H1 (cell line): ENCODE measurements around the gene CCT5. TPM values are rescaled to one million over a fixed set of nuclear protein-coding genes. Genes with fewer than 3 reads are reported as not detected.

Experiments
- ATF2 ChIP-seq: IDR thresholded peaks from 2 replicates; pipeline ENCODE4 v1.6.1; 2012; ENCODE audit warnings: low read length, inconsistent platforms
- CHD7 ChIP-seq: fragments of 300-600 bp; sonication (generic); IDR thresholded peaks from 2 replicates; pipeline ENCODE4 v1.7.1; 2012; ENCODE audit warnings: low read length, moderate library complexity, mild to moderate bottlenecking, inconsistent platforms; ENCODE audit not compliant: insufficient replicate concordance
- polyA plus RNA-seq, 7 experiments: library from polyadenylated mRNA; depleted of rRNA in 3 of 7; stranded (reverse) in 5 of 7; unstranded in 2 of 7; fragments of >200 nt in 5 of 7; fragments of 200-250 nt in 2 of 7; gene quantifications; 1 replicate in 5 of 7; 2 replicates in 1 of 7; 4 replicates in 1 of 7; pipeline versions ENCODE4 v1.2.1 to v1.2.3, GENCODE V29; 2011 to 2013; ENCODE audit warnings: missing spikeins in 2 of 7, mixed read lengths in 2 of 7
- total RNA-seq: library from RNA; stranded (reverse); fragmentation: NEBNext Ultra II Directional; extraction: Animal tissue kit (Norgen Biotek cat#: 25700); gene quantifications from 2 replicates; pipeline ENCODE4 v1.2.1, GENCODE V29; 2021

Gene CCT5
- total and polyA plus RNA-seq, 2 of the 8 experiments (the other 6 are each of a cell fraction or from before 2014, with no cell fraction given) = 425 to 549 TPM

DNA sequence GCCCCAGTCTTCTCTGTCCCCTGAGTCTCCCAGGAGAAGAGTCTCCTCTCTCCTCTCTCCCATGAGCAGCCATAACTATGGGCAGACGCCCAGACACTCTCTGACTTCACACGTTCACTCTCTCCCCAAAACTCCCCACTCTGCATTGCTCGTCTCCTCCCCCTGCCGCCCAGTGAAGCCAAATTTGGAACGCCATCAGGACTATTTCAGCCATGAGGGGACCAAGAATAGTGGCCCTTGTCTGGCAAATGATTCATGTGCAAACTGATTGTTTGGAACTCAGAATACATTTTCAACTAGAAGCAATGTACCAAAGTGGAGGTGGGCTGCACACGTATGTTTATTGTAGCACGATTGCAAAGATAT, 36.8 kb downstream of the CCT5 start (continued):
- TF ChIP-seq ATF2 = no peak
- no peak for TF ChIP-seq CHD7
- TF ChIP-seq, all 59 proteins: peak for 0
